Neural cell (in vitro differentiated cells): ENCODE results near the gene ZNF335. TPM values are rescaled to one million over a fixed set of nuclear protein-coding genes. Genes with fewer than 3 reads are reported as not detected.

Source experiments
- H2AFZ ChIP-seq: fragments of 200-600, 300-800 bp; sonication (generic), shearing (Covaris generic); 2 replicates; pipeline ENCODE4 v1.6.0; 2014; ENCODE audit warnings: low read depth, mild to moderate bottlenecking, antibody characterized with exemption, low read length, moderate library complexity
- H3F3A ChIP-seq: fragments of 200-600 bp; shearing (Covaris generic); 2 replicates; pipeline ENCODE4 v1.6.1; 2016; ENCODE audit warnings: mild to moderate bottlenecking, moderate library complexity, mixed read lengths, antibody characterized with exemption, low read length; ENCODE audit not compliant: insufficient read depth, poor library complexity, severe bottlenecking
- H3K27ac ChIP-seq: fragments of 200-600, 300-800 bp; sonication (generic), shearing (Covaris generic); 2 replicates; pipeline ENCODE4 v1.5.1; 2014; ENCODE audit warnings: mild to moderate bottlenecking, low read length, moderate library complexity
- H3K27me3 ChIP-seq: fragments of 300-800, 200-600 bp; sonication (generic), shearing (Covaris generic); 2 replicates; pipeline ENCODE4 v1.6.0; 2014; ENCODE audit warnings: mild to moderate bottlenecking, low read depth, low read length, moderate library complexity; ENCODE audit not compliant: insufficient read depth
- H3K36me3 ChIP-seq: fragments of 300-800, 200-600 bp; sonication (generic), shearing (Covaris generic); 2 replicates; pipeline ENCODE4 v1.5.1; 2014; ENCODE audit warnings: mild to moderate bottlenecking, antibody characterized with exemption, low read length, moderate library complexity; ENCODE audit not compliant: insufficient read depth
- H3K4me2 ChIP-seq: fragments of 300-800, 200-600 bp; sonication (generic), shearing (Covaris generic); 2 replicates; pipeline ENCODE4 v1.6.0; 2014; ENCODE audit warnings: mild to moderate bottlenecking, low read length
- H3K4me3 ChIP-seq: fragments of 300-800, 200-600 bp; sonication (generic), shearing (Covaris generic); 2 replicates; pipeline ENCODE4 v1.5.1; 2014; ENCODE audit warnings: mild to moderate bottlenecking, low read length, moderate library complexity
- H3K79me2 ChIP-seq: fragments of 200-600 bp; shearing (Covaris generic); replicated peaks from 2 replicates; pipeline ENCODE4 v1.6.0; 2014; ENCODE audit warnings: mild to moderate bottlenecking, low read length, moderate library complexity; ENCODE audit not compliant: insufficient read depth
- H3K9ac ChIP-seq: fragments of 300-800, 200-600 bp; sonication (generic), shearing (Covaris generic); 2 replicates; pipeline ENCODE4 v1.6.1; 2016; ENCODE audit warnings: mild to moderate bottlenecking, low read length, mixed read lengths
- H3K9me2 ChIP-seq: fragments of 200-600 bp; shearing (Covaris generic); 2 replicates; pipeline ENCODE4 v1.6.1; 2016; ENCODE audit warnings: mild to moderate bottlenecking, low read length, mixed read lengths; ENCODE audit not compliant: insufficient read depth
- H3K9me3 ChIP-seq: fragments of 200-600, 300-800 bp; sonication (generic), shearing (Covaris generic); 2 replicates; pipeline ENCODE4 v1.6.1; 2016; ENCODE audit warnings: mild to moderate bottlenecking, mixed run types, low read length, moderate library complexity, mixed read lengths
- H4K20me1 ChIP-seq: fragments of 200-600 bp; shearing (Covaris generic); 2 replicates; pipeline ENCODE4 v1.6.1; 2016; ENCODE audit warnings: mild to moderate bottlenecking, mixed run types; ENCODE audit not compliant: insufficient read depth
- CTCF ChIP-seq: fragments of 450-650 bp; IDR thresholded peaks from 2 replicates; pipeline ENCODE4 v1.5.1; 2014; ENCODE audit warnings: antibody characterized with exemption, mild to moderate bottlenecking, moderate library complexity; ENCODE audit not compliant: poor library complexity, severe bottlenecking
- EP300 ChIP-seq: fragments of 450-650 bp; conservative IDR thresholded peaks from 2 replicates; pipeline ENCODE4 v1.6.1; 2014; ENCODE audit warnings: antibody characterized with exemption, mild to moderate bottlenecking, moderate library complexity; ENCODE audit not compliant: poor library complexity, severe bottlenecking
- MXI1 ChIP-seq: fragments of 450-650 bp; conservative IDR thresholded peaks from 2 replicates; pipeline ENCODE4 v1.6.1; 2014; ENCODE audit warnings: antibody characterized with exemption, mild to moderate bottlenecking; ENCODE audit not compliant: poor library complexity, severe bottlenecking
- POLR2AphosphoS5 ChIP-seq: IDR thresholded peaks from 2 replicates; pipeline ENCODE4 v1.6.1; 2012
- RAD21 ChIP-seq: fragments of 450-650 bp; conservative IDR thresholded peaks from 2 replicates; pipeline ENCODE4 v1.6.1; 2014; ENCODE audit warnings: antibody characterized with exemption, mild to moderate bottlenecking, moderate library complexity
- REST ChIP-seq: IDR thresholded peaks from 2 replicates; pipeline ENCODE4 v1.6.1; 2012; ENCODE audit warnings: borderline replicate concordance
- SMC3 ChIP-seq: fragments of 450-650 bp; conservative IDR thresholded peaks from 2 replicates; pipeline ENCODE4 v1.6.1; 2014; ENCODE audit warnings: antibody characterized with exemption, mild to moderate bottlenecking, moderate library complexity; ENCODE audit not compliant: poor library complexity
- TAF1 ChIP-seq: IDR thresholded peaks from 2 replicates; pipeline ENCODE4 v1.6.1; 2012; ENCODE audit warnings: low read depth
- polyA plus RNA-seq: library from polyadenylated mRNA; depleted of rRNA; stranded (reverse); fragments of >200 nt; gene quantifications from 2 replicates; pipeline ENCODE4 v1.2.3, GENCODE V29; 2014

The ZNF335 gene
- polyA plus RNA-seq, 1 donor from 2014 or later, result 12.8 TPM

- peaks cover 1% of the 10 kb centered on the region for H3K79me2 ChIP-seq
- no peaks in the 10 kb centered on the region for H3K9me2 ChIP-seq
- H4K20me1 ChIP-seq, result no peaks in the 10 kb centered on the region
- H3F3A ChIP-seq, result no peaks in the 10 kb centered on the region
- H3K27me3 ChIP-seq, result peaks cover 9% of the 10 kb centered on the region
- H3K9me3 ChIP-seq, result no peaks in the 10 kb centered on the region
- no peak overlapping the region for H2AFZ ChIP-seq
- H3K27ac ChIP-seq, result no peak overlapping the region
- no peak for TF ChIP-seq EP300
- TF ChIP-seq RAD21, result no peak
- TF ChIP-seq TAF1, result no peak
- H3K4me3 ChIP-seq, result no peak overlapping the region
- H3K9ac ChIP-seq, result no peak overlapping the region
- H3K36me3 ChIP-seq, result no peaks in the 10 kb centered on the region
- H3K4me2 ChIP-seq, result no peak overlapping the region
Measured at GRCh38 chr20:46018611-46019010, 46.6 kb upstream of the ZNF335 start.

- Histone ChIP-seq H3K27me3 (peaks cover 14% of the 10 kb centered on the region), H3K36me3 (no peaks in the 10 kb centered on the region), H3K79me2 (no peaks in the 10 kb centered on the region), H3K4me2 (no peak overlapping the region), H3K9me3 (no peaks in the 10 kb centered on the region), H3K27ac (no peak overlapping the region), H3K9me2 (no peaks in the 10 kb centered on the region), H3K4me3 (no peak overlapping the region), H3F3A (no peaks in the 10 kb centered on the region), H3K9ac (no peak overlapping the region), H2AFZ (no peak overlapping the region), H4K20me1 (no peaks in the 10 kb centered on the region)
- no peak for TF ChIP-seq RAD21
- no peak for TF ChIP-seq TAF1
- no peak for TF ChIP-seq POLR2AphosphoS5
- TF ChIP-seq MXI1, result no peak
- TF ChIP-seq EP300, result no peak
- TF ChIP-seq CTCF, result no peak
- TF ChIP-seq SMC3, result no peak
Measured at GRCh38 chr20:46018112-46018511, 46.1 kb upstream of the ZNF335 start.

- TF ChIP-seq POLR2AphosphoS5 (no peak), REST (no peak), CTCF (no peak), MXI1 (no peak), TAF1 (no peak)
- Histone ChIP-seq H3K9me3 (no peaks in the 10 kb centered on the region), H3K79me2 (no peaks in the 10 kb centered on the region), H3K36me3 (no peaks in the 10 kb centered on the region), H3K9me2 (no peaks in the 10 kb centered on the region), H2AFZ (no peak overlapping the region), H3K27me3 (peaks cover 15% of the 10 kb centered on the region), H3K9ac (no peak overlapping the region), H4K20me1 (no peaks in the 10 kb centered on the region), H3K4me2 (no peak overlapping the region), H3F3A (no peaks in the 10 kb centered on the region), H3K4me3 (no peak overlapping the region), H3K27ac (no peak overlapping the region)
Measured at GRCh38 chr20:46017272-46017671, 45.3 kb upstream of the ZNF335 start.
